Loucy (cell line): Measurements from ENCODE around the gene PCSK5.

Source experiments
- H2AFZ ChIP-seq: fragments of 200-600 bp; sonication (generic); 2 replicates; pipeline ENCODE4 v1.6.0; 2016; ENCODE audit warnings: antibody characterized with exemption, mild to moderate bottlenecking, low read length, moderate library complexity
- H3F3A ChIP-seq: fragments of 200-600 bp; 2 replicates; pipeline ENCODE4 v1.6.0; 2016; ENCODE audit warnings: antibody characterized with exemption, low read depth, mild to moderate bottlenecking
- H3K27me3 ChIP-seq: fragments of 200-600 bp; sonication (generic); 2 replicates; pipeline ENCODE4 v1.6.1; 2014; ENCODE audit warnings: low read length, mild to moderate bottlenecking; ENCODE audit not compliant: insufficient read depth, poor library complexity, severe bottlenecking
- H3K36me3 ChIP-seq: fragments of 200-600 bp; sonication (generic); 2 replicates; pipeline ENCODE4 v1.6.1; 2016; ENCODE audit warnings: low read length; ENCODE audit not compliant: insufficient read depth
- H3K4me1 ChIP-seq: fragments of 200-600 bp; sonication (generic); 2 replicates; pipeline ENCODE4 v1.5.1; 2014; ENCODE audit warnings: low read length, mild to moderate bottlenecking; ENCODE audit not compliant: insufficient read depth, poor library complexity, severe bottlenecking
- H3K4me2 ChIP-seq: fragments of 200-600 bp; sonication (generic); 2 replicates; pipeline ENCODE4 v1.6.0; 2014; ENCODE audit warnings: antibody characterized with exemption, low read length, low read depth, mild to moderate bottlenecking; ENCODE audit not compliant: poor library complexity, severe bottlenecking
- H3K4me3 ChIP-seq: fragments of 200-600 bp; sonication (generic); 2 replicates; pipeline ENCODE4 v1.5.1; 2014; ENCODE audit warnings: low read length, mild to moderate bottlenecking, mixed read lengths; ENCODE audit not compliant: poor library complexity, severe bottlenecking
- H3K79me2 ChIP-seq: fragments of 200-600 bp; sonication (generic); 2 replicates; pipeline ENCODE4 v1.6.1; 2014; ENCODE audit warnings: low read length; ENCODE audit not compliant: insufficient read depth
- H3K9ac ChIP-seq: fragments of 200-600 bp; sonication (generic); 2 replicates; pipeline ENCODE4 v1.6.0; 2014; ENCODE audit warnings: mild to moderate bottlenecking, low read depth, low read length, moderate library complexity; ENCODE audit not compliant: poor library complexity, severe bottlenecking
- H3K9me2 ChIP-seq: fragments of 200-600 bp; sonication (generic); replicated peaks from 2 replicates; pipeline ENCODE4 v1.6.1; 2016; ENCODE audit warnings: low read depth, low read length, mixed read lengths
- H3K9me3 ChIP-seq: fragments of 200-600 bp; sonication (generic); 2 replicates; pipeline ENCODE4 v1.6.1; 2014; ENCODE audit warnings: mild to moderate bottlenecking, antibody characterized with exemption, low read length, low read depth; ENCODE audit not compliant: insufficient read depth
- H4K20me1 ChIP-seq: fragments of 200-600 bp; sonication (generic); 2 replicates; pipeline ENCODE4 v1.6.0; 2014; ENCODE audit warnings: antibody characterized with exemption, low read length, mild to moderate bottlenecking; ENCODE audit not compliant: insufficient read depth, poor library complexity, severe bottlenecking
- CTCF ChIP-seq: fragments of 200-600 bp; sonication (generic); conservative IDR thresholded peaks from 2 replicates; pipeline ENCODE4 v1.5.1; 2014; ENCODE audit warnings: mild to moderate bottlenecking, antibody characterized with exemption, low read length
- EZH2phosphoT487 ChIP-seq: fragments of 200-600 bp; IDR thresholded peaks from 2 replicates; pipeline ENCODE4 v1.6.1; 2018; ENCODE audit warnings: antibody characterized with exemption, mild to moderate bottlenecking, moderate library complexity, borderline replicate concordance

The PCSK5 gene

GRCh38 chr9:75995066-75995465, 104.6 kb downstream of the PCSK5 start:
- no peaks in the 10 kb centered on the region for H4K20me1 ChIP-seq
- no peaks in the 10 kb centered on the region for H3K4me1 ChIP-seq
- TF ChIP-seq EZH2phosphoT487 (no peak), CTCF (no peak)
- H3K4me2 ChIP-seq, result no peak overlapping the region
- no peak overlapping the region for H2AFZ ChIP-seq
- H3K27me3 ChIP-seq, result no peaks in the 10 kb centered on the region
- no peaks in the 10 kb centered on the region for H3F3A ChIP-seq
- H3K9me2 ChIP-seq, result no peaks in the 10 kb centered on the region
- H3K4me3 ChIP-seq, result no peak overlapping the region
- no peaks in the 10 kb centered on the region for H3K9me3 ChIP-seq
- no peaks in the 10 kb centered on the region for H3K36me3 ChIP-seq
- H3K9ac ChIP-seq, result no peak overlapping the region
- no peaks in the 10 kb centered on the region for H3K79me2 ChIP-seq

GRCh38 chr9:75996726-75997125, 106.3 kb downstream of the PCSK5 start:
- H3K4me2 ChIP-seq, result no peak overlapping the region
- H3F3A ChIP-seq, result no peaks in the 10 kb centered on the region
- no peaks in the 10 kb centered on the region for H3K4me1 ChIP-seq
- no peak overlapping the region for H3K4me3 ChIP-seq
- H3K36me3 ChIP-seq, result no peaks in the 10 kb centered on the region
- H3K27me3 ChIP-seq, result no peaks in the 10 kb centered on the region
- no peaks in the 10 kb centered on the region for H3K9me2 ChIP-seq
- TF ChIP-seq CTCF (no peak), EZH2phosphoT487 (no peak)
- no peaks in the 10 kb centered on the region for H3K79me2 ChIP-seq
- no peaks in the 10 kb centered on the region for H3K9me3 ChIP-seq
- H2AFZ ChIP-seq, result no peak overlapping the region
- H4K20me1 ChIP-seq, result no peaks in the 10 kb centered on the region
- no peak overlapping the region for H3K9ac ChIP-seq

DNA sequence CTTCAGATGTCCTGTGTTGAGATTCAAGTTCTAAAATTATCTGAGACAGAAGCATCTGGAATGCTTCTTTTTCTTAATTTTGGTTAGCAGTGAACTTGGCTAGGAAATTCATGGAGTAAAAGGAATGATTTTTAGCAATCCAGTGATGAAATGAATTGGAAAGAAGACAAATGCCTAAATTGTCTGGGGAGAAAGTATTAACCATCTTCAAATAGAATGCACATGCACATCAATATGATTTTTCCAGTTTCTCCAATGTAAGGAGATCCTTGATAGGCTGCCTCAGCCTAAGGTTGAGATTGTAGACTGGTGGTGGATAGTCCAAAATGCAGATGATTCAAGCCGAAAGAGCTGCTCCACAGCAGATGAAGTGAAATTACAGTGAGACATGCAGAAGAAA, 106.7 kb downstream of the PCSK5 start:
- H3K79me2 ChIP-seq, result no peaks in the 10 kb centered on the region
- H3K4me2 ChIP-seq, result no peak overlapping the region
- H3K9me2 ChIP-seq, result no peaks in the 10 kb centered on the region
- H3K36me3 ChIP-seq, result no peaks in the 10 kb centered on the region
- no peak for TF ChIP-seq EZH2phosphoT487
- TF ChIP-seq CTCF, result no peak
- no peak overlapping the region for H2AFZ ChIP-seq
- no peak overlapping the region for H3K4me3 ChIP-seq
- H3K27me3 ChIP-seq, result no peaks in the 10 kb centered on the region
- no peaks in the 10 kb centered on the region for H3K9me3 ChIP-seq
- no peaks in the 10 kb centered on the region for H3K4me1 ChIP-seq
- no peaks in the 10 kb centered on the region for H4K20me1 ChIP-seq
- no peak overlapping the region for H3K9ac ChIP-seq
- H3F3A ChIP-seq, result no peaks in the 10 kb centered on the region
